ENCODE results near the gene NRXN3. TPM values are rescaled to one million over a fixed set of nuclear protein-coding genes. Genes with fewer than 3 reads are reported as not detected.

NRXN3 gene
- total and polyA plus RNA-seq, 2 of the 13 experiments (the other 11 are each of a cell fraction or from before 2014, with no cell fraction given): 0.03 TPM; not detected in 1

GRCh38 chr14:79721399-79722084 lies 1551.4 kb downstream of the NRXN3 start:
- no peak for DNase-seq (ENCODE audit: low spot score)
- no peak for ATAC-seq
- H3K9me3 ChIP-seq (ENCODE audit: low read length): peaks cover 83% of the 10 kb centered on the region
- 32% methylated on average over 5 of the region's 5 CpGs for WGBS (ENCODE audit: low lambda C conversion rate)
- H3K79me2 ChIP-seq (ENCODE audit: insufficient read depth, low read length): no peaks in the 10 kb centered on the region
- H3K9ac ChIP-seq (ENCODE audit: insufficient read depth, low read depth, low read length): no peak overlapping the region
- ChIA-PET CTCF (ENCODE audit: low intra/inter-chr PET ratio, low total read pairs) (no interaction called here), POLR2A (no interaction called here)
- TF ChIP-seq KLF6 (CRISPR knock-in tag; IDR thresholded peaks at IDR 0.05): no peak
- no peak for TF ChIP-seq ZNF556 (CRISPR knock-in tag; IDR thresholded peaks at IDR 0.05; ENCODE audit: borderline replicate concordance)
- no peak for TF ChIP-seq GFI1 (CRISPR knock-in tag; IDR thresholded peaks at IDR 0.05; ENCODE audit: borderline replicate concordance)
- no peak for TF ChIP-seq ZNF205 (CRISPR knock-in tag; IDR thresholded peaks at IDR 0.05)
- no peak for TF ChIP-seq NBN (conservative IDR thresholded peaks at IDR 0.05)
- no peak for TF ChIP-seq RXRB (CRISPR knock-in tag; IDR thresholded peaks at IDR 0.05; ENCODE audit: borderline replicate concordance)
- no peak for TF ChIP-seq SKIL (CRISPR knock-in tag; IDR thresholded peaks at IDR 0.05; ENCODE audit: borderline replicate concordance)
- no peak for TF ChIP-seq NFAT5 (CRISPR knock-in tag; IDR thresholded peaks at IDR 0.05)
- TF ChIP-seq SMYD3 (CRISPR knock-in tag; IDR thresholded peaks at IDR 0.05): no peak
- TF ChIP-seq TBP (CRISPR knock-in tag; IDR thresholded peaks at IDR 0.05): no peak
- TF ChIP-seq NFYC (CRISPR knock-in tag; IDR thresholded peaks at IDR 0.05): no peak
- no peak for TF ChIP-seq CBX5 (CRISPR knock-in tag; IDR thresholded peaks at IDR 0.05; ENCODE audit: borderline replicate concordance)
- no peaks in the 10 kb centered on the region for H4K20me1 ChIP-seq (ENCODE audit: insufficient read depth, low read length)
- no peak for FAIRE-seq
- BruUV-seq (replicated peaks): no TSS peak
- H3K4me2 ChIP-seq (ENCODE audit: low read depth, low read length): no peak overlapping the region
- no peaks in the 10 kb centered on the region for H3K36me3 ChIP-seq (replicated peaks in 1 of 2; ENCODE audit: control insufficient read depth in 1 of 2, insufficient read depth in 2 of 2, low read length in 2 of 2)
- in situ Hi-C loops (cut with HindIII; ENCODE audit: extremely low pct_ligation_motif_present, low pct_unique_long_range_greater_than_20kb) (no loop called here), intact Hi-C loops (cut with micrococcal nuclease; ENCODE audit: unreplicated experiment) (no loop called here)
- no peak overlapping the region for H3K27ac ChIP-seq (ENCODE audit: extremely low read length, insufficient read depth, low read length)
- no peak overlapping the region for H2AFZ ChIP-seq (ENCODE audit: low read length)
- H3K27me3 ChIP-seq (ENCODE audit: control insufficient read depth in 1 of 2, insufficient read depth in 2 of 2, low read length in 2 of 2): no peaks in the 10 kb centered on the region
- H3K4me3 ChIP-seq (replicated peaks in 1 of 3; ENCODE audit: insufficient read depth in 1 of 3, low read depth in 2 of 3, low read length in 3 of 3): no peak overlapping the region
- H3K4me1 ChIP-seq (ENCODE audit: insufficient read depth, low read length): no peaks in the 10 kb centered on the region

Data from HepG2 (cell line).